OCI-LY7 (cell line): Measurements from ENCODE around the gene CCDC3.

Experiments
- CTCF ChIP-seq: fragments of 200-600 bp; sonication (generic); conservative IDR thresholded peaks from 2 replicates; pipeline ENCODE4 v1.5.1; 2014; ENCODE audit warnings: mild to moderate bottlenecking, antibody characterized with exemption, low read length, moderate library complexity, mixed read lengths
- EZH2phosphoT487 ChIP-seq: fragments of 200-600 bp; sonication (generic); IDR thresholded peaks from 2 replicates; pipeline ENCODE4 v1.6.1; 2018; ENCODE audit warnings: low read depth, borderline replicate concordance, mild to moderate bottlenecking, mixed run types, antibody characterized with exemption, low read length, moderate library complexity, mixed read lengths

- TF ChIP-seq CTCF (no peak), EZH2phosphoT487 (no peak)
Observed at GRCh38 chr10:12971001-12971788, 30.3 kb downstream of the CCDC3 start.
